Measurements from ENCODE around the gene BCL2L1.
"Not testable (repeated sequence)": the region's sequence is repeated elsewhere in the genome, so short reads cannot be mapped to it uniquely, and the experiment has no call there.

Gene BCL2L1

DNA sequence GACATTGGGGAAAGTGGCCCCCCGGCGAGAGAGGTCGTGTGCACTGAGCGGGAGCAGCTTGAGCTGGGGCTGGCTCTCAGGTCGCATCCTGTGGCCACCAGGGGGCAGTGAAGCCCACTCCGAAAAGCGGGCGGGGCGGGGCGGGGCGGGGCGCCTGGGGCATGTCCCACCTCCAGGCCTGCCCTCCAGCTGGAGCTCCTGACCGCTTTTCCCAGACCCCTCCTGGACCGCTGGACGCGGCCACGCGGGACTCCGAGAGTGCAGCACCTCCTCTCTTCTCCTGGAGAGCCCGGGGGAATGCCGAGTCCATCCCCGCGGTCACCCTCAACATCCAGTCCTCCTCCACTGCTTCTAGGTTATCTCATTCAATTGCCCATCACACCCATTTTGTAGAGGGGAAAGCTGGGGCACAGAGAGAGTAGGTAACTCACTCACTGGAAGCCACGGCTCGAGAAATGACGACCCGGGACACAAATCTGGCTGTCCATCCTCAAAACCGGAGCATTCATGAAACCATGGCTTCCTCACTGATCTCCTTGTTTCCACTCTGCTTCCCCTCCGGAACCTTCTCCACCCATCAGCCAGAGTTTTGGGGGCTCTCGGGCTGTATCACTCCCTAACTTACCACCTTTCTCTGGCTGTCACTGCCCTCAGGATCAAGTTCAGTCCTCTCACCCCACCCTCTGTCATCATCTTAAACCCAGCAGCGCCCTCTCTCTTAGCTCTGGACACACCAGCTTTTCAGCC is 60.9 kb downstream of the BCL2L1 start:
- peak; percentile 51 to 78 for DNase-seq (ENCODE audit: extremely low read depth in 1 of 2, low read depth in 1 of 2)

DNA sequence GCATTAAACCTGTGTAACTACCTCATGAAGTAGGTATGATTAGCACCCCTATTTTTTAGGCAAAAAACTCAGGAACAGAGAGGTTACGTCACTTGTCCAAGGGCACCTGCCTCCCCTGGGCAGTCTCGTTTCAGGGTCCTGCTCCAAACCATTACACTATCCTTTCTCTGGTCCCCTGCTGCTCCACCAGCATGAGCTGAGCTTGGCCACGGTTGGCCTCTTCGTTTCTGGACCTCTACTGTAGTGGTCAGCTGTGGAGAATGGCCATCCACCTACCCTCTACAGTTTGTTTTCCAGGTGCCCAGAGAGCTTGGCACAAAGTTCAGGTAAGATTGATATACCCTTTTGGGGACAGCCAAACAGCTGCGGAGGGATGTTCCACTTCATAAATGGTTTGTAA is 68.1 kb downstream of the BCL2L1 start:
- no peak for DNase-seq (ENCODE audit: extremely low read depth in 1 of 2, low read depth in 1 of 2)

DNA sequence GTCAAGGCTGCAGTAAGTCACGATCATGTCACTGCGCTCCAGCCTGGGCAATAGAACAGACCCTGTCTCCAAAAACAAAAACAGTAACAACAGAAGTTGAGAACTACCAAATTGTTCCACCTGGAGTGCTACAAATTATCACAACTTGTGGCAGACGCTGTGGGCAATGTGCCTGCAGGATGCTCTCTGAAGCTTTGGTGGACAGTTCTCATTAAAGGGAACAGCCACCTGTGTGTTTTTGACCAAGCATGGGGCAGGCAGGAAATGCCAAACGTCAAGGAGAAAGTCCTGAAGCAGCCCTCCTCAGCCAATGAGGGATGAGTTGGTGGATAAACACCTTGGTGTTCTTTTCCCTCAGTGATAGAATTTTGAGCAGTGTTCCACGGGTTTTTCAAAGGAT is 69.1 kb downstream of the BCL2L1 start:
- no peak for DNase-seq (ENCODE audit: extremely low read depth in 1 of 2, low read depth in 1 of 2)

DNA sequence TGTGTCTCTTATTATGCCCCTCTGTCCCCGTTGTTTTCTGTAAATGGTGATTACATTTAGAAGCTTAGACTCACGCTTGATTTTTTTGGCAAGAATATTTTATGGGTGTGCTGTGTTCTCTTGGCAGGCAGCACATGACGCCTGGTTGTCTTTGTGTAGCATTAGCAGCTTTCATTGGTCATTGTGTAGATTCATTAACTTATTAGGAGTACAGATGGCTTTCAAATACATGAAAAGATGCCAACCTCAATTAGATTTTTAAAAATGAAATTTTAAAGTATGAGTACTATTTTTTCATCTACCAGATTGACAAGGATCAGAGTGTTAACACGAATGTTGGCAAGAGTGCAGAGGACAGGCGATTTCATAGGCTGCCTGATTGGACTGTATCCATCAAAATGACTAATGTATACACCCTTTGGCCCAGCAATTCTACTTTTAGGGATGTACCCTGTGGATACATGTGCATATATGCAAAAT is 69.7 kb downstream of the BCL2L1 start:
- DNase-seq (ENCODE audit: extremely low read depth in 1 of 2, low read depth in 1 of 2), result no peak

DNA sequence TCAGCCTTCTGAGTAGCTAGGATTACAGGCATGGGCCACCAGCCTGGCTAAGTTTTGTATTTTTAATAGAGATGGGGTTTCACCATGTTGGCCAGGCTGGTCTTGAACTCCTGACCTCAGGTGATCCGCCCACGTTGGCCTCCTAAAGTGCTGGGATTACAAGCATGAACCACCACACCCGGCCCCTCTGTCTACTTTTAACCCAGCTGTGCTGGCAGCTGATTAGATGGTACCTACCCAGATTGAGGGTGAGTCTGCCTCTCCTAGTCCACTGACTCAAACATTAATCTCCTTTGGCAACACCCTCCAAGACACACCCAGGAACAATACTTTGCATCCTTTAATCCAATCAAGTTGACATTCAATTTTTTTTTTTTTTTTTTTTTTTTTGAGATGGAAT is 74.6 kb downstream of the BCL2L1 start:
- DNase-seq (ENCODE audit: extremely low read depth in 1 of 2, low read depth in 1 of 2), result not testable (repeated sequence)

DNA sequence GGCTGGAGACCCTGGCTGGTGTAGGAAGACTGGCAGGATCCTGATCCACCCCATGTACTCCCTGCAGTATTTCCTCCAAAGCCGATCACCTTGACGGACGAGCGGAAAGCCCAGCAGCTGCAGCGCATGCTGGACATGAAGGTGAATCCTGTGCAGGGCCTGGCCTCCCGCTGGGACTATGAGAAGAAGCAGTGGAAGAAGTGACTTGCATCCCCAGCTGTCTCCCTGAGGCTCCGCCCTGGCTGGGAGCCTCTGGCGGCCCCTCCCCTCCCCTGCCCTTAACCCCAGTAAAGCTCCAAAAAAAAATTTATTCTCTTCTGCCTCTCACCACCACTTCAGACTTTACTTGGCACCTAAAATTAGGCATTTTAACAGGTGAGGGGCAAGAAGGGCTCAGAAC is 78.0 kb downstream of the BCL2L1 start:
- no peak for DNase-seq (ENCODE audit: extremely low read depth in 1 of 2, low read depth in 1 of 2)

DNA sequence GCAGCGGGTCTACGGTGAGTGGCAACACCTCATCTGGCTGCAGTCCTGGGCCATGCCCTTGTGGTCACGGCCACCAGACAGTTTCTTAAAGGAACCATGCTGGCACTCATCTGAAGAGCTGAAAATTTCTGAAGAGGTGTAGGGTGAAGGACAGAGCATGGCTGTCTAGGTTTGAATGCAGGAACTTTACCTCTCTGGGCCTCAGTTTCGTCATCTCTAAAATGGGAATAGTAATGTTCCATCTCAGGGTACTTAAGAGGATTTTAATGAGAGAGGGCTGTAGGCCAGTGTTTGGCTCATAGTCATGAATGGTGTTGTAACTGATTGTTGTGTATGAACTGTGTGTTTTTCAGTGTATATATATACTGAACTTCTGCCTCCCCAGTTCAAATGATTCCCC is 79.1 kb downstream of the BCL2L1 start:
- DNase-seq (ENCODE audit: extremely low read depth in 1 of 2, low read depth in 1 of 2), result no peak

DNA sequence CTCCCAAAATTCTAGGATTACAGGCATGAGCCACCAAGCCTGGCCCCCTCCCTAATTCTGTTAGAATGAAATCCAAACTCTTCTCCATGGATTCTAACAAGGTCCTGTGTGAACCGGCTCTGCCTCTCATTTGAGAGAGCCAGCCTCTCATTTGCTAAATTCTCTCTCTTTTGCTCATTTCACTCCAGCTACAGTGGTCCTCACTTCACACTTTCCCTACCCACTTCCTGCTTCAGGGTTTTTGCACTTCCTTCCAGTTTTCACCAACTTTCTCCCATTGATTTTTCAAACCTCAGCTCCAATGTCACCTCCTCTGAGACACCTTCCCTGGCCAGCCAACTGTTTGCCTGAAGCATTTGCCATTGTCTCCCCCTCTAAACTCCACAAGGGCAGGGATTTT is 79.8 kb downstream of the BCL2L1 start:
- no peak for DNase-seq (ENCODE audit: extremely low read depth in 1 of 2, low read depth in 1 of 2)

DNA sequence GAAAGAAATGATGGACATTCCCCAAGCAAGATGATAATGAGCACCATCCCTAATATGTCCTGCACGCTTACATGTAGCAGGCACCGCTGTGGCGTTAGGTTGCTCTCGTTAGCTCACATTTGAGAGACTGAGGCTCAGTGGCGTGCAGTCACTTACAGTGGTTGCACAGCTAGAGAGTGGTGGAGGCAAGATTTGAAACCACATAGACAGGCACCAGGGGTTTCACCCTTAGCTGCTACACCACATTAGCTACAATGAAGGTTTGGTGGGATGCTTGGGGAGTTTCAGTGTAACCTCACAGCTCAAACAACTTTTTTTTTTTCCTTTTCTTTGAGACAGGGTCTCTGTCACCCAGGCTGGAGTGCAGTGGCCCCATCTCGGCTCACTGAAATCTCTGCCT is 81.3 kb downstream of the BCL2L1 start:
- no peak for DNase-seq (ENCODE audit: extremely low read depth in 1 of 2, low read depth in 1 of 2)

DNA sequence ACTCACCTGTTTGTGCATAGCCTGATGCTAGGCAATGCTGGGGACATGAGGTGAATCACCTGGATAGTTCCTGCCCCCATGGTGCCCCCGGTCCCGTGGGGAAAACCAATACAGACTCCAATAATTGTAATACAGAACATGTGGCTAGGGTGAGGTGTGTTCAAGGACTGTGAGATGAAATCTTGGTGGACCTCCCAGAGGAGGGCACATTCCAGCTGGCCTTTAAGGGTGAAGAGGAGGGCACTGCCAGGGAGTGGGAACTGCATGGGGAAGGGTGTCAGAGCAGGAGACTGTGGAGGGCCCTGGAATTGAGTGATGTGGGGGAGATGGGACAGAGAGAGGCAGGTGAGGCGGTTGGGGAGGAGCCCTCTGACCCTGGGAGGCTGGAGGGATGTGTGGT is 82.4 kb downstream of the BCL2L1 start:
- DNase-seq (ENCODE audit: extremely low read depth in 1 of 2, low read depth in 1 of 2), result no peak

DNA sequence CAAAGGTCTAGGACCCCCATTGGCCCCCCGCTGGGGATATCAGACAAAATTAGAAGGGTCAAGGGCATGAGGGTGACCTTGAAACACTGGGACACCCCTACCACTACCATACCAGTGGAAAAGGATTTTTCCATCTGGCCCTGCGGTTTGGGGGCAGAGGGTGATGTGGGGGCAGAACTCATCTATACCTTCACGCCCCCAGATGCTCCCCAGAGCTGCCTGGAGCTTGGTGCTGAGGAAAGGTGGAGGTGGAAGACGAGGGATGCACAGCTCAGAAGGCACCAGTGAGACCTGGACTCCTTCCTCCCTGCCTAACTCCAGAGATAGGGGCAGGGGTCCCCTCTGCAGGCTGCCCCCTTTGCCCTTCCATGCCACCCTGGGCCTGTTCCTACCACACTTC is 83.9 kb downstream of the BCL2L1 start:
- no peak for DNase-seq (ENCODE audit: extremely low read depth in 1 of 2, low read depth in 1 of 2)

DNA sequence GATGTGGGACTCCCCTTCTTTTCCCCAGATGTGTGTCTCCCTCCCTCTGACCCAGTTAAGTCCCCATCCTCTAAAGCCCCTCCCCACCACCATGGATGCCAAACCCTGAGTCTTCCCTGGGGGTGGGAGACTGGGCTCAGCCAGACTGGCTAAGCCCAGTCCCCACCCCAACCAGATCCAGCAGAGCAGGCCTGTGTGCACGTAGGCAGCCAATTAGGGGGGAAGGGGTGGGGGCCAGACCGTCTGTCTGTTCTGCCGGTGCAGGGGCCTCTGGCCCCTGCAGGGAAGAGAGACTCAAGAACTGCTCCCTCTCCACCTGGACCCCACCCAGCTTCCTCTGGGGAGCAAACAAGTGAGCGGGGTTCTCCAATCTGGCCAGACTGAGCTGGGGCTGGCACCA is 84.4 kb downstream of the BCL2L1 start:
- DNase-seq (ENCODE audit: extremely low read depth in 1 of 2, low read depth in 1 of 2), result no peak

DNA sequence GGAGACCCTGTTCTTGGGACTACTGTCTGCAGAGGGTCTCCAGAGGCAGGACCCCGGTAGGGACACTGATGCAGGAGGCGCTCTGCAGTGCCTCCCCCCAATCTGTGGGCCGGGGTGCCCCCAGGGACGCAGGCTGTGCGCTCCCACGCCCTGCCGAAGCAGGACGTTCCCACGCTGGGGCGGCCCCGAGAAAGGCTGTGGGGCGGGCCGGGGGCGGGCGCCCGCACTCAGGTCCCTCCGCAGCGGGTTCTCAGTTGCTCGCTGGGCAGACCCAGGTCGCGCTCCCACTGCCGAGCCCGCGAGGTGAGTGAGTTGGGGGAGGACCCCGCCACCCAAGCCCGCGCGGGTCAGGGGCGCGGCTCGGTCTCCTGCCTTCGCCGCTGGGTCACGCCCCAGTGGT is 85.0 kb downstream of the BCL2L1 start, which contains the start of gene COX4I2:
TSS of gene COX4I2 (plus strand) at position 253 of the 400 bp plus-strand sequence. CDS start 1,106 bp downstream, outside the sequence.
- DNase-seq (ENCODE audit: extremely low read depth in 1 of 2, low read depth in 1 of 2), result no peak

DNA sequence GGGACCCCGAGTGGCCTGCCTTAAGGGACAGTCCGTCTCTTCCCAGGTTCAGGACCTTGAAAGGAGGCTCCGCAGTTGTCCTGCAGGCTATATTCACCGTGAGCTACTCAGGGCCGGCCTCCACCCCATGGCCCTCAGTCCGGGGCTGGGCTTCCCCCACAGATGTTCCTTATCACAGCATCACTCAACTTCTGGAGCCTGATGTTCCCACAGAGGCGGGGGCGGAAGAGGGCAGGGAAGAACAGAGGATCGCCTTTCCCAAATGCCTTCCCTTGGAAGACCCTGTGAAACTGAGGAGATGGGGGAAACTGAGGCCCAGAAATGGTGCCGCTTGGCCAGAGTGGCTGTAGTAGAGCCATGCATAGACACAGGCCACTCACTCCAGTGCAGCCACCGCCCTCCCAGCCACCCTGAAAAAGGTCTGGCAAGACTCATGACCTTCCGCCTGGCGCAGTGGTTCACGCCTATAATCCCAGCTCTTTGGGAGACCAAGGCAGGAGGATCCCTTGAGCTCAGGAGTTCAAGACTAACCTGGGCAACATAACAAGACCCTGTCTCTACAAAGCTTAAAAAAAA is 89.2 kb downstream of the BCL2L1 start:
- no peak for DNase-seq (ENCODE audit: extremely low read depth in 1 of 2, low read depth in 1 of 2)

DNA sequence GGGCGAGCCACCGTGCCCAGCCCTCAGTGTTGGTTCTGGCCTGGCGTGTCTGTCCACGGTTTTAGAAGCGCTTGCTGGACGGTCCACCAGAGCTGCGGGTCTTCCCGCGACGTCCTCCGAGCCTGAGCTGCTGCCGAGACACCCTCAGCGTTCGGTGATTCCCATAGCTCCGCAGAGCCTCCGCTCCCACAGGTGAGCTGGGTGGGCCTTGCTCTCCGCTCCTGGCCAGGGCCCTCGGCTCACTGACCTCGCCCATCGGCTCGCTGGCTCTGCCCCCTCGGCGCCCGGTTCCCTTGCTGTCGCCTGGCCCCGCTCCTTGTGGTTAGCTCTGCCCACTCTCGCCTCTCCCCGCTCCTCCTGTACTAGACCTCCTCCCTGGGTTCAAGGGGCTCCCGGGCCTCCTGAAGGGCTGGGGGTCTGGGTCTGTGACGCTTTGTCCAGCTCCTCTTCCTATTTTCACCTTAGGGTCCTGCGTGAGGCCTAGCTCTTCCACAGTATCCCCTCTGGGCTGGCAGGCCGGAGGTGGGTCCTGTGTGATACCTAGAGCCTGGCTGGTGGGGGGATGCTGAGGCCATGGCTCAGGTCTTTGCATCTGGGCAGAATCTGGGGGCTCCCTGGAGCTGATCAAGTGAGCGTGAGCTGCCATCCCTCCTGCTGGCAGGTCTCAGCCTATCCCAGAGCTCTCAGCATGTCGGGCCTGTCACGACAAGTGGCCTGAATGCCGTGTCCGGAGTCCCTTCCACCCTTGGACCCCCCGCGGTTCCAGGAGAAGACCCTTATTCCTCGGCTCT is 89.9 kb downstream of the BCL2L1 start:
- DNase-seq (ENCODE audit: extremely low read depth in 1 of 2, low read depth in 1 of 2), result no peak

DNA sequence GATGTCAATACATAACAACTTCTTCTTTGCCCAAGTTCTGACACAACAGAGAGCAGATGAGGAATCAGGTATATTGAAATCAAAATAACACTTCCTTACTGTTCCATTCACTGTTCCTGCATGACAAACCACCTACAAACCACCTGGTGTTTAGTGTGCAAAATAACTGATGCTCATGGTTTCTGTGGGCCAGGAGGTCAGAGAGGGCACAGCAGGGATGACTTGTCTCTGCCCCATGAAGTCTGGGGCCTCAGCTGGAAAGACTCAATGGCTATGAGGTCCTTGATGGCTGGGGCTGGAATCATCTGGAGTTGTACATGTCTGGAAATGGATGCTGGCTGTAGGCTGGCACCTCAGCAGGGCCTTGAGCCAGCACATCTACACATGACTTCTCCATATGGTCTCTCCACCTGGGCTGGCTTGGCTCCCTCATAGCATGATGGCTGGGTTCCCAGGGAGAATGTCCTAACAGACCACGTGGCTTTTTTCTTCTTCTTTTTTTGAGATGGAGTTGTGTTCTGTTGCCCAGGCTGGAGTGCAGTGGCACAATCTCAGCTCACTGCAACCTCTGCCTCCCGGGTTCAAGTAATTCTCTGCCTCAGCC is 92.4 kb downstream of the BCL2L1 start:
- no peak for DNase-seq (ENCODE audit: extremely low read depth in 1 of 2, low read depth in 1 of 2)

DNA sequence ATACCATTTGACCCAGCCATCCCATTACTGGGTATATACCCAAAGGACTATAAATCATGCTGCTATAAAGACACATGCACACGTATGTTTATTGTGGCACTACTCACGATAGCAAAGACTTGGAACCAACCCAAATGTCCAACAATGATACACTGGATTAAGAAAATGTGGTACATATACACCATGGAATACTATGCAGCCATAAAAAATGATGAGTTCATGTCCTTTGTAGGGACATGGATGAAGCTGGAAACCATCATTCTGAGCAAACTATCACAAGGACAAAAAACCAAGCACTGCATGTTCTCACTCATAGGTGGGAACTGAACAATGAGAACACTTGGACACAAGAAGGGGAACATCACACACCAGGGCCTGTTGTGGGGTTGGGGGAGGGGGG is 94.6 kb downstream of the BCL2L1 start:
- DNase-seq (ENCODE audit: extremely low read depth in 1 of 2, low read depth in 1 of 2), result not testable (repeated sequence)

DNA sequence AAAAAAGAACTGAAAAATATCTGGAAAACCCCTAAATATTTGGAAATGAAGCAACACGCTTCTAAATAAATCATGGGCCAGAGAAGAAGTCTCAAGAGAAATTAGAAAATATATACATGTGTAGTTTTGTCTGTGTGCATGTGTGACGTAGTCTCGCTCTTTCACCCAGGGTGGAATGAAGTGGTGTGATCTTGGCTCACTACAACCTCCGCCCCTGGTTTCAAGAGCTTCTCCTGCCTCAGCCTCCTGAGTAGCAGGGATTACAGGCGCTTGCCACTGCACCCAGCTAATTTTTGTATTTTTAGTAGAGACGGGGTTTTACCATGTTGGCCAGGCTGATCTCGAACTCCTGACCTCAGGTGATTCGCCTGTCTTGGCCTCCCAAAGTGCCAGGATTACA is 96.1 kb downstream of the BCL2L1 start:
- DNase-seq (ENCODE audit: extremely low read depth in 1 of 2, low read depth in 1 of 2), result not testable (repeated sequence)

DNA sequence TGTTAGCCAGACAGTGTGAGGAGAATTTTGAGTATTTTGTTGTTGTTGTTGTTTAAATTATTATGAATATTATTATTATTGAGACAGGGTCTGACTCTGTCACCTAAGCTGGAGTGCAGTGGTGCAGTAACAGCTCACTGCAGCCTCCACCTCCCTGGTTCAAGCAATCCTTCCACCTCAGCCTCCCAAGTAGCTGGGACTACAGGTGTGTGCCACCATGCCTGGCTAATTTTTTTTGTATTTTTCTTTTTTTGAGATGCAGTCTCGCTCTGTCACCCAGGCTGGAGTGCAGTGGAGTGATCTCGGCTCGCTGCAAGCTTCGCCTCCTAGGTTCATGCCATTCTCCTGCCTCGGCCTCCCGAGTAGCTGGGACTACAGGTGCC is 99.6 kb downstream of the BCL2L1 start:
- not testable (repeated sequence) for DNase-seq (ENCODE audit: extremely low read depth in 1 of 2, low read depth in 1 of 2)

DNA sequence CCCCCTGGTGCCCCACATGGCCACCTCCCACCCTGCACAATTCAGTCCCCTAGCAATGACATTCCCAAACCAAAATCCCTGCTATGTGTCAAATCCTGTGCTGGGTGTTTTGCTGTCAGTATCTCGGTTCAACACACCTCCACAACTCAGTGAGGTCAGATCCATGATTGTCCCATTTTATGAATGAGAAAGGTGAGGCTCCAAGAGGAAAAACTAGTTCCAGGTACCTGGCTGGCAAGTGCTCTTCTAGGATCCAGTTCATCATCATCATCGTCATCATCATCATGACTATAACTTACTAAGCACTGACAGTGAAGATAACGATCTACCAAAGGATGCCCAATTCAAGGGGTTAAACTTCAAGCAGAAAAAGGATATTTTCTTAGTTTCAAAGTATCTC is 102.4 kb downstream of the BCL2L1 start:
- no peak for DNase-seq (ENCODE audit: extremely low read depth in 1 of 2, low read depth in 1 of 2)

DNA sequence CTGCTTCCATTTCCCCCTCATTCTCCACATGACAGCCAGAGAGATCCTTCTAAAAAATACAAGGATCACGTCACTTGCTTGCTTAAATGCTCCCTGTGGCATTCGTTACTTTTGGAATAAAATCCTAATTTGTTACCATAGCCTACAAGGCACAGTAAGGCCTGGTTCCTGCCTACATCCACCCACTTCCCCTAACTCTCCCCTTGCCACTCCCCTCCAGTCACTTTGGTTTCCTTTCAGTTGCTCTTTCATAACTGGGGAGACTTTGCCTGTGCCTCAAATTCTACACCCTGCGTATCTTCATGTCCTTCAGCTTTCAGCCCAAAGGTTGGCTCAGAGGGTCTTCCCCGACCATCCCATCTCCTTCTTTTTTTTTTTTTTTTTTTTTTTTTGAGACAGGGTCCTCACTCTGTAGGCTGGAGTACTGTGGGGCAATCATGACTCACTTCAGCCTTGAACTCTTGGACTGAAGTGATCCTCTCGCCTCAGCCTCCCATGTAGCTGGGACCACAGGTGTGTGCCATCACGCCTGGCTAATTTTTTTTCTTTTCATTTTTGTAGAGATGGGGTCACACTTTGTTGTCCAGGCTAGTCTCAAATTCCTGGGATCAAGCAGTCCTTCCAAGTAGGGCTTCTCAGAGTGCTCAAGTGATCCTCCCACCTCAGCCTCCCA is 105.1 kb downstream of the BCL2L1 start:
- DNase-seq (ENCODE audit: extremely low read depth in 1 of 2, low read depth in 1 of 2), result no peak
